Testis (tissue), 2 donors: ENCODE measurements around the gene STEAP2.

ENCODE experiments used
- CTCF ChIP-seq, 3 experiments: fragments of 450-650 bp in 2 of 3; fragments of 200-600 bp in 1 of 3; sonication (generic) in 1 of 3; IDR thresholded peaks; one replicate each; pipeline ENCODE4 v1.5.1; 2016 to 2019; ENCODE audit warnings: antibody characterized with exemption in 3 of 3, mild to moderate bottlenecking in 2 of 3, moderate library complexity in 1 of 3
- POLR2A ChIP-seq: fragments of 450-650 bp; IDR thresholded peaks from one replicate; pipeline ENCODE4 v1.6.1; 2017; ENCODE audit warnings: antibody characterized with exemption, mild to moderate bottlenecking, moderate library complexity

- TF ChIP-seq CTCF (IDR thresholded peaks at IDR 0.05) (no peak), POLR2A (no peak)
Observed at GRCh38 chr7:90180649-90181048, 30.9 kb upstream of the STEAP2 start.
